ENCODE measurements around the gene HMX2.
A peak's percentile ranks its signal among the peaks of the same experiment; 100 is the strongest.

HMX2 gene, protein sequence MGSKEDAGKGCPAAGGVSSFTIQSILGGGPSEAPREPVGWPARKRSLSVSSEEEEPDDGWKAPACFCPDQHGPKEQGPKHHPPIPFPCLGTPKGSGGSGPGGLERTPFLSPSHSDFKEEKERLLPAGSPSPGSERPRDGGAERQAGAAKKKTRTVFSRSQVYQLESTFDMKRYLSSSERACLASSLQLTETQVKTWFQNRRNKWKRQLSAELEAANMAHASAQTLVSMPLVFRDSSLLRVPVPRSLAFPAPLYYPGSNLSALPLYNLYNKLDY

DNA sequence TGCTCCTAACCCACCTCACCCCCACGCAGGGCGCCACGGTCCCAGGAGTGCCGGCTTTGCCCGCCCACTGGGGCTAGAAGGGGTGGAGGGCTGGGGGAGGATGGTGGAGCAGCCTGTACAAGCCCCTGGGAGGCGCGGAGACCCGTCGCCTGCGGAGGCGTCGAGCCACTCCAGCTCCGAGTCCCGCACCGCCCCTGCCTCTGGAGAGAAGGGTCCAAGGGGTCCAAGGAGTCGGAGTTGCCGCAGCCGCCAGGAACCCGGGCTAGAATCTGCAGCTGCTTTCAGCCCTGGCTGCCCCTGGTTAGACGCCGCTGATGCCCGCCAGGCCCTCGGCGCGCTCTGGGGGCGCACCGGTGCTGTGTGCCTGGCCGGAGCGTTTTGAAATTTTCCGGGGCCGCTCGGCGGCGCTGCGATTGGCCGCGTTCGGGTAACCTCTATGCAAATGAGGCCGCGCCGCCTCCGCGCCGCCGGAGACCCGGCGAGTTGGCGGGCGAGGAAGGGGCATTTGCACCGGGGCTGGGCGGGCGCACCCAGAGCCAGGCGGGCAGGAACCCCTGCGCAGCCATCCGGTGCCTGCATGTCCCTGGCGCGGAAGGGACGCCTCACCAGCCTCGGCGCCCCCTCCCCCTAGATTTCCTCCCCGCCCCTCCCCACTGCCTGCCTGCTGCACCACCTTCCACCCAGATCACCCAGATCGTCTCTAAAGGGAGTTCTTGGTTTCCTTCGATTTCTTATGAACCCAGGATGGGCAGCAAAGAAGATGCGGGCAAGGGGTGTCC, at the start of gene HMX2:
Gene HMX2, plus strand, starts transcription at position 502 of the 779 bp plus-strand sequence. Its CDS starts 243 bp downstream, at position 745.
- DNase-seq = no peak

DNA sequence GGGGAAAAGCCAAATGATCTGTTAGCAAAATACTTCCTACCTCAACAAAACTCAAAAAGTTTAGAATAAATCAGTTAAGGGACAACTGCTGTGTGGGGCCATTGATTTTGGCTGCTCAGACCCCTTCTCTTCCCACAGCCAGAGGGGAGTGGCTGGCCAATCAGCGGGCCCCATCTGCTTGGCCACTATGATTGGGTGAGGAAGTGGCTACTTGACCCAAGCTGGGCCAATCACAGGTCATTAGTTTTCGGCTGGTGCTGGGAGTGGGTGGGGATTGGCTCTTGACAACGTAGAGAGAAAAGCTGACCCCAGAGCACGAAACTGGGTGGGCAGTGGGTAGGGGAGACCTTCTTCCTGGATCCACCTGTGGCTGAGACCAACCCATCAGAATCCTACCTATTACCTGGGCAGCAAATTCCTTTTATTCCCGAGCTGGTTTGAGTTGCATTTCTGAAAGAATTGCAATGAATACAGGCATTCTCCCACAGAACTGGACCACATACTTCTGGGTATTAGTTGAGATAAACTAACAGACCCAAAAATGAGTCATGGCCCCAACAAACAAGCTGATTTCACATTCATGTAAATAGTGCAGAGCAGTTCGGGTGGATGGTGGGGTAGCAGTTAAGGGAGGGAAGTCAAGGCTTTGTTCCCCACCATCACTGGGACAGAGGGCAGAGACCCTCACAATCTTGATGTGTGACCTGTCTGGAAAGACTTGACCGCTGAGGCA, 47.7 kb upstream of the HMX2 start:
- DNase-seq = no peak

DNA sequence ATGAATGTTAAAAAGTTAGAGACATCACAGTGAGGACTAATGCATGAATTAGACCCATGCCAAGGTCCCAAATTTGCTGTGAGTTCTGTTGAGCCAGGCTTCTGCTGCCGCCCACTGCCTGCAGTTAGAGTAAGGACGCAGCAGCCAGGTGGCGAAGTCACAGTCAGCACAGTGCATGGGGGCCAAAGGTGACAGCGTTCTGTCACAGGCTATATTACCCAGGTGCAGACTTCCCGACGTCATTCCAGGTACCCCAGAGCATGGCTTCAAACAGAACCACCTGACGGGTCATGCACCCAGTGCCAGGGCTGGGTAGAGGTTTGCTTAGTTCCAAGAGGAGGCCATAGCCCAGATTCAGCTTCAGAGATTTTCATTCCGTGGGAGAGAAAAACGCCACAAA, 46.1 kb upstream of the HMX2 start:
- DNase-seq = no peak

DNA sequence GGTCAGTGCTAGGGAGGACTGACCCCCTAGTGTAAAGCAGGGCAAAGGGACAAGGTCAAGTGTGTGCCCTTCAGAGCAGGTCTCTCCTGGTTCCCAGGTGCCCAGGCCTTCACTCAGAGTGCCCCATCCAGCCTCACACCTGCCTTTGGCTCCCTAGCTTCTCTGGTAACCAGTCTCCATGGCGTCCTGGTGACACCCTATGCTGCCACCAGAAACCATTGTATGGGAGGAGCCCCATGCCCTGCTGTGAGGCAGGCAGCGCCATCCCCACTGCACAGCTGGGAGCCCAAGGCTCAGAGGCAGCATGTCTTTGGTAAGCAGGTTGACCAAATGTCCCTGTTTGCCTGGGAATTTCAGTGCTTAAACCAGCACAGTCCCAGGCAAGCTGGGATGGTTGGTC, 45.3 kb upstream of the HMX2 start:
- DNase-seq = no peak

DNA sequence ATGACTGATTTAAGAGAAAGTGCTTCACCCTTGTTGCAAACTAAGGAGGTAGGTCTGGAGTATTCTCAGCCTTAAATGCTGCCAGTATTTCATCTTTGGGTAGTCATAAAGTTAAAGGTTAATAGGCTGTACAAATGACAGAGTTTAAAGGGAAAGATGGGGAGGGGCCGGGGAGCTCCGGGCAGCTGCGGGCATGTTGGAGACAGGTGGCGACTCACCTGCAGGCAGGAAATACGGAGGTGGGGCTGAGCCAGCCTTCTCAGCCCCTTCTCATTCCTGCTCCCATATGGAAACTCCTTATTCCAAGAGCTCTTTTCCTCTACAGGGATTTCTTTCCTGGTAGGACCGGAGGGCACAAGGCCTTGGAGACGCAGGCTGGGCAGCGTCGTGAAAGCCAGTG, 44.0 kb upstream of the HMX2 start:
- DNase-seq = no peak

DNA sequence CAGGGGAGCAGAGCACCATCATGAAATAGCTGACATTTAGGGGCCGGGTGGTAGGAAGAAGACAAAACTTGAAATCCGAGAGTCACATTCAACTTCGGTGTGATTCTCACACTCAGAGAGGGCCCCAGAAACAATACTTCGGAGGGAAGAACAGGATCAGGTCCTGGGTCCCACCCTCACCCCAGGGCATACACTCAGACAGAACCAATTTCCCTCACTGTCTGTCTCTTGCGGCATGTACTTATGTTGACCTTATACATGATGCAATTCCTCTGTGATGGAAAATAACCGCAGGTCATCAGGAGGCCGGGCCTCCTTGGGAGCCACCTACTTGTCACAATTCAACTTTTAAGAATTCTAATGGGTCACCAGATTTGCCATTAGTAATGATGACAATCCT, 38.5 kb upstream of the HMX2 start:
- DNase-seq = no peak

DNA sequence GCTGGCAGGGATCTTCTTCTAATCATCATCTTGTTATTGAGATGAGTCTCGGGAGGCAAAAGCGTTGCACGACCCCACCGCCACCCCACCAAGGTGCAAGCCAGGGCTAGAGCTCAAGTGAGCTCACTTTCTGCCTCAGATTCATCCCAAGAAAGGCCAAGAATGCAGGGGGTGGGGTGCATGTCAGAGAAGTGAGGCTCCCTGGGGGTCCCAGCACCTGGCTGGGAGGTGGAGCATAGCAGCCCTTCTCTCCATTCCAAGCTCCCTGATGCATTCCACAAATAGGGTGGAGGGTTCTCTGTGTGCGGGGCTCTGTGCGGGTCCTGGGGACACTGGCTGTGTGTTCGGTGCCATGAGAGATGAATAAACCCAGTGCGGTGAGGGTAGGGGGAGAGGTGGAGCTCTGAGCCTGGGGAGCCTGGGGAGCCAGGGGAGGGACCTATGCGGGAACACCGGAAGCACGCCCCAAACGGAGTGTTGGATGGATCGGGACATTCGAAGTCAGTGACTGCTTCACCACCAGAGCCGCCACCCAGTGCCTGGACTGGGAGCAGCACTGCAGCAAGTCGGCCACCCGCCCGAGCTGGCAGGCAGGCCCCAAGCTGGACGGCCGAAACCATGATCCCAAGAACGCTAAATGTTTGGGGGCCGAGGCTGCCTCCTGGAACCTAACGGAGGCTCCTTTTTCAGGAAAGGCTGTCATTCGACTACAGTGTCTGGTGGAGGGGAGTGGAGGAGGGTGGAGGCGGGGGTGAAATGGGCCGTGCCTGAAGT, 30.1 kb upstream of the HMX2 start:
- DNase-seq = no peak

DNA sequence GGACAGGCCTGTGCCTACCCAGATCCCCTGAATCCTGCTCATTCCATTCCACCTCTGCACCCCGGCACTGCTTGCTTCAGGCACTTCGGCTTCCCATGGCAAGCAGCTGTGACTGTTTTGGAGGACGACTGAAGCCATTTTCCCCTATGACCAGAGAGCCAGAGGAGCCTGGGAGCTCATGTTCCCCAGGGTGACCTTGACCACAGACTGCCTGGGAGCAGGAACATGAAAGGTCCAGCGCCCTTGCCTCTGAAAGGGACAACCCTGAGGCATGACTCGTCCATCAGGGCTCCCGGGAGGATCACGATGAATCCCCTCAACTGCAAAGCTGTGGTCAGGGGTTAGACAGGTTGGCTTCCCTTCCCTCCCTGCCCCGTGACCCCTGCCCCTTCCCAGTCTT, 28.9 kb upstream of the HMX2 start:
- no peak for DNase-seq

DNA sequence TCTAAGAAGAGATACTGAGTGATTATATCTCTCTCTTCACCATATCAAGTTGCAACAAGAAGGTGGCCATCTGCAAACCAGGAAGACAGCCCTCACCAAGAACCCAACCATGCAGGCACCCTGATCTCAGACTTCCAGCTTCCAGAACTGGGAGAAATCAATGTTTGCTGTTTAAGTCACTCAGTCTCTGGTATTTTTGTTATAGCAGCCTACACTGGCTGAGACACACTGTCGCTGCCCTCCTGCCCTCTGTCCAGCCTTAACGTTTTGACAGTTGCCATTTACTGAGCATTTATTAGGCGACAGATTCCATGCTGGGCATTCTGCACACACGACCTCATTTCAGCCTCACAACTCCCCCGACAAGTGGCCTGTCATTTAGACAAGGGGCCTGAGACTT, 21.7 kb upstream of the HMX2 start:
- no peak for DNase-seq

DNA sequence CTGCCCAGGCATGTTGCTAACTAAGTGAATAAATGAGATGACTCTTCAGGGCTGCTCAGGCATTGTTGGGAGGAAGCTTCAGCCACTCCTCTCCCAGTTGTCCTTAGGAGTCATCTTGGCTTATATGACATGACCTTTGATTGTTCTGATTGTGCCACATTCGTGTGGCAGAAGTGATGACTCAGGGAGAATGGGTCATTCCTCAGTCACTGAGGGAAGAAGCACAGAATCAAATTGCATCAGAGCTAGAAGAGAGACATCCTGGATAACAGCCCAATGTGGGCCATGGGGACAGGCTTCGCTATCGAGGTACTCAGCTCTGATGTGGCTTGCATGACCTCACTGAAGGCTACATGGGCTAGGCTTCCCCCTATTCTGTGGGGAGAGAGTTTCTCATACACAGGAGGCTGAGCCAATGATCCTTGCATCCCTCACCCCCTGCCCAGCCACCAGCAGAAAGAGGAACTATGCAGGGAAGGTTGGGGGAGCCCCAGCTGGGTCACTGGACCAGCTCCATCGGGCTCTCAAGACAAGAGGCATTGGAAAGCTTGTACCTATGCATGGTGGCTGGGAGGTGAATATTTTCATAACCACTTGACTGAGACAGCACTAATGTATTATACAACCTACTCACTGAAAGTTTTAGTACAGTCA, 18.2 kb upstream of the HMX2 start:
- DNase-seq = no peak

DNA sequence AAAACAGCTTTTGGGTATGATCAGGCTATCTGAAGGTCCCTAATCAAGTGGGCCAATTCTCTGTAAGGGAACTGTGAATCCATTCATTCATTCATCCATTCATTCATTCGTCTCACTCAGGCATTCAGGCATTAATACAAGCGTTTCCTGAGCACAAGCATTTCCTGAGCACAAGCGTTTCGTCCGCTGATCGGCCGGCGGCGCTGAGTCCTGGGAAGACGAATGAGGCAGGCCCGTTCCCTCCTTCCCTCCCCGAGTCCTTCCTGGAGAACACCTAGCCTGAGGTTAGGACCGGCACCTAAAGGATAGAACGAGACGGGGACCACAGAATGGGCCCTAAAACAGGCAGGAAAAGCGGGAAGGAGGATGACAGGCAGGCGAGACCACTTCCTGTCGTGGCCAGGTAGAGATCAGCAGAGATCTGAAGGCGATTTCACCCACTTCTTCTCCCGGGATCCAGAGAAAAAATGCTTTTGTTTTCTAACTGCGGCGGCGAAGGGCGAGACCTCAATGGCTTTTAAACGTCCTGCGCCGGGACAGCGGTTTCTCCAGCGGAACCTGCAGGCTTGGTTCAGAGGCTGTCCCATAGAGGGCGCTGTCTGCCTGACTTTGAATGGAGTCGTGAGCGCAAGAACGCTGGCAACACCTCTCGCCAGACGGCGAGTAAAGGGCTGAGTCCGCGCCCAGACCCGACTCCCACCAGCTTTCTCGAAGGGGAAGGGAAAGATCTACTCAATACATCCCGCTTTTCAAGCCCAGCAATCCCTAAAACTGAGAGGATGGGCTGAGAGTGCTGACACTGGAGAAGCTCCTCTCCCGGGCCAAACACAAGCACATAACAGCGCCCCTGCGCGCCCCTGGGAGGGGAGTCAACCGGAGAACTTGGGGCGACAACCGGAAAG, 15.1 kb upstream of the HMX2 start:
- DNase-seq = peak; percentile 63 to 89 (median 76)

DNA sequence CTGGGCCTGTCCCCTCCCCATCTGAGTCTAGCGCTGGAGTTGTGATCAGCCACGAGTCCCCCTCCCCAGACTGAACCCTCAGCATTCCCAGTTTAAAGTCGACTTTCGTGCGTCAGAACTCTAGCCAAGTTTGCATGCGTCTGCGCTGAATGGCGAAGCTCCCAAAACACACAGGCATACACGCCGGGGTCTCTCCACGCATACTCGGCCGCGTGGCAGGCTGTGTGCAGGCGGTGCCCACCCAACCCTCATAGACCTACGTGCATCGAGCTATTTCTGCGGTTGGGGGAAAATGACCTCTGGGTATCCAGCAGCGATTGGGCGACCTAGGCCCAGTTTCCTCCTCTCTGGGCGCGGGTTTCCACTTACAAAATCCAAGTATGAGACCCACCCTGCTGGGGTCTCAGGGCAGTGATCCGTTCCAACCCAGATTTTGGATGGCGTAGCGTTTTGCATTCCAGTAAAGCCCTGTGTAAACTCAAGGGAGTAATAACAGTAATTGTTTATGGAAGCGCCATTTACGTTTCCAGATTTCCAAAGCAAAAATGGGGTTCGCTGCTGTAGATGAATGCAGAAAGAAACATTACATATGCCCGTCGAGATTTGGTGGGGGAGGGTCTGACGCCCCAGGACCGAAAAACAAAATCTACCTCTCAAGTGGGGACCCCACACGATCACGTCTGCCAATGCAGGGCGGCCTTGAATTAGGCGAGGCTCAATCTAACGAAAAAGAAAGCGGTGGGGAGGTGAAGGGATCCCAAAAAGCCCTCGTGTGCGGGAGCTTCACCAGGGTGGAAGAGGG, 14.2 kb upstream of the HMX2 start:
- no peak for DNase-seq

DNA sequence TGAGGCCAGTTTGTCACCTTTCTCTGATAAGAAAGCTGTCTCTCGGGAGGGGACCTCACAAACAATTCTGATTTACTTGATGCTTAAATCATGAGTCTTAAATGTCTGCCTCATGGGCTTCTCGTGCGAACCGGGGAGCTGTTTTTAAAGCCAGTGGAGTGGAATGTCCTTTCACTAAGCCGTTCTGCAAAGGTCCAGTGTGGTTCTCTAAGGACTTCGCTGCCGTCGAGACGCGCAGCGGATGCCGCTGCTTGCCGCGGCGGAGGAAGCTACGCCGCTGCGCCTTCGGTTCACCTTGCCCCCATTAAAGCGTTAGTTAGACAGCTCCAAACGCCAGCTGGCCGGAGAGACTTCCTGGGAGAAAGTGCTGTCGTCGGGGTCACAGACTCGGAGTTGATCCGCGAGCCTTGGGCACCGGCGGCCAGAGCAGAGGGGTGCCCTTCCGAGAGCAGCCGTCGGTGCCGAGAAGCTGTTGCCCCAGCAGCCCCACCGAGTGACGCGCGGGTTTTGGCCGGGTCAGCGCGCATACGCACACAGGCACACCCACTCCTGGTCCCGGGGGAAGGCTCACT, 13.5 kb upstream of the HMX2 start:
- DNase-seq = no peak

DNA sequence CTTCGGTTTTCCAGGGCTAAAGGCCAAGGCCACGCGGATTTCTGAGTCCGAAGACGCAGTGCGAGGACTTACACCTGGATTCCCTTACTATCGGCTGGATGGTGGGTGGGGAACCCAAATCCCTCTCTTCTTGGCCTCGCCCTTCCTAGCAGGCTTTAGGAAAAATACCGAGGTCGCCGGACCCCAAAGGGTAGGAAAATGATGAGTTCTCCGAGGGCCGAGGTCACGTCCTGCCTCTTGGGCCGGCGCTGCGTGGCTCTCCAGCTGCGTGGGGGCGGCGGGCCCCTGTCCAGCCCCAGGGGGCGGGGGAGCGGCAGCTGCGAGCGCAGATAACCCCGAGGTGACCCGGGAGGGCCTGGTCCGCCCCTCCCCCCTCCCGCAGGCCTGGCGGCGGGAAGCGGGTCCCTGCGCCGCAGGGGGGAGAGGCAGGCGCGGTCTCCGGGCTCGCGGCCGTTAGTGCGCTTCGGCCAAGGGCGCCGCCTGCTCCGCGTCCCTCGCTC, 13.0 kb upstream of the HMX2 start:
- DNase-seq = no peak

DNA sequence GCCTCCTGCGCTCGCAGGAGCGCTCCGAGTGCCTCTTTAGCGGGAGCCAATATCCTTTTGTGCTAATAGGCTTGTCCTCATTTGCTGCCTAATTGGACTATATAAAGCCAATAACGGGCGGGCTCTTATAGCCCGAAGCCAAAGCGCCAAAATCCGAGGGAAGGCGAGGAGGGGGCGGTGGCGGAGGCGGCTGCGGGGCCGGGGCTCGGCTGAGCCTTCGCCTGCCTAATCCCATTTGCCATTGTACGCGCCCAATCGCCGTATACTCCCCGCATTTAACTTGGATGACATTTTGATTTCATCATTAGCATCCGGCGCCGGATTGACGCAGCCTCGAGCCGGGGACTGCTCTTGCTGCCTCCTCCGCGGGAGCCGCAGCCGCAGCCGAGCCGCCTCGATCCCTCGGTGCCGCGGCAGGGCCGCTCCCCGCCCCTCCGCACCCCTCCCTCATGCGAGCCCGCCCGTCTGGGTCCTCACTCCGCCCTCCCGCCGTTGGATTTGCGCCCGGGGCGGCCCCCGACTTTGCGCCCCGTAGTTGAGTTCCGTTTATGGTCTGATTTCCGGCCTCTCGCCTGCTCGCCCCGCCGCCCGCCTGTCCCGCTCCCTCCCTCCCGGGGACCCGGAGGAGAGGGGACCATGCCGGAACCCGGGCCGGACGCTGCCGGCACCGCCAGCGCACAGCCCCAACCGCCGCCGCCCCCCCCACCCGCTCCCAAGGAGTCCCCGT, 12.4 kb upstream of the HMX2 start, which contains the start of gene HMX3:
Gene HMX3, plus strand, starts transcription at position 556 of the 727 bp plus-strand sequence. Its CDS starts 81 bp downstream, at position 637.
- no peak for DNase-seq

DNA sequence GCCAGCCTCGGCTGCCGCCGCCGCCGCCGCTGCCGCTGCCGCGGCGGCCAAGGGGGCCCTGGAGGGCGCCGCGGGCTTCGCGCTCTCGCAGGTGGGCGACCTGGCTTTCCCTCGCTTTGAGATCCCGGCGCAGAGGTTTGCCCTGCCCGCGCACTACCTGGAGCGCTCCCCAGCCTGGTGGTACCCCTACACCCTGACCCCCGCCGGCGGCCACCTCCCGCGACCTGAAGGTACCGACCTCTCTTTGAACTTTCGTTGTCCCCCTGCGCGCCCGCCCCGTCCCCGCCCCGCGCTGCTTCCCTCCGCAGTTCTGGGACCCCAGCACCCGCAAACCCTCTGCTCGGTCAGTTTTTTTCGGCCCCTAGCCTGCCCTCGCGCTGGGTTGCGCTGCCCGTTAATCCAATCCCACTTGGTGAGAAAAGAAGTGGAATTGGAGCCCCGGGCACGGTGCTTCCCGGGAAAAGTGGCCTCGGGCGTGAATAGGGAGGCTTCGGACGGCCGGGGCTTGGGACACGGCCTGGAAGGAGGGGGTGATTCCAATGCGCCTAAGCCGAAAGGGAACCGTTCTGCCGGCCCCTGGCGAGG, 11.6 kb upstream of the HMX2 start:
- no peak for DNase-seq

DNA sequence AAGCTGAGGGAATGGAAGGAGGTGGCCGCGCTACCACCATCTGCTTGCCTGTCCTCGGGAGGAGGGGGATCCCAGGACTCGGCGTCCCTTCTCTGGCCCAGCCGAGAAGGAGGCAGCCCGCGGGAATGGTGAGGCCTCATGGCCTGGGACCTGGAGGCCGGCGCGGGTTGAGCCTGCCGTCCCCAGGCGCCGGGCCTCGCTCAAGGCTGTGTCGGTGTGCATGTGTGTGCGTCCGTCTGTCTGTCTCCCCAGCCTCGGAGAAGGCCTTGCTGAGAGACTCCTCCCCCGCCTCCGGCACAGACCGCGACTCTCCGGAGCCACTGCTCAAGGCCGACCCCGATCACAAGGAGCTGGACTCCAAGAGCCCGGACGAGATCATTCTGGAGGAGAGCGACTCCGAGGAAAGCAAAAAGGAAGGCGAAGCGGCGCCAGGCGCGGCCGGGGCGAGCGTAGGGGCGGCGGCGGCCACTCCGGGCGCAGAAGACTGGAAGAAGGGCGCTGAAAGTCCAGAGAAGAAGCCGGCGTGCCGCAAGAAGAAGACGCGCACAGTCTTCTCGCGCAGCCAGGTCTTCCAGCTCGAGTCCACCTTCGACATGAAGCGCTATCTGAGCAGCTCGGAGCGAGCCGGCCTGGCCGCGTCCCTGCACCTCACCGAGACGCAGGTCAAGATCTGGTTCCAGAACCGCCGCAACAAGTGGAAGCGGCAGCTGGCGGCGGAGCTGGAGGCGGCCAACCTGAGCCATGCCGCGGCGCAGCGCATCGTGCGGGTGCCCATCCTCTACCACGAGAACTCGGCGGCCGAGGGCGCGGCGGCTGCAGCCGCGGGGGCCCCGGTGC, 10.9 kb upstream of the HMX2 start:
- no peak for DNase-seq

DNA sequence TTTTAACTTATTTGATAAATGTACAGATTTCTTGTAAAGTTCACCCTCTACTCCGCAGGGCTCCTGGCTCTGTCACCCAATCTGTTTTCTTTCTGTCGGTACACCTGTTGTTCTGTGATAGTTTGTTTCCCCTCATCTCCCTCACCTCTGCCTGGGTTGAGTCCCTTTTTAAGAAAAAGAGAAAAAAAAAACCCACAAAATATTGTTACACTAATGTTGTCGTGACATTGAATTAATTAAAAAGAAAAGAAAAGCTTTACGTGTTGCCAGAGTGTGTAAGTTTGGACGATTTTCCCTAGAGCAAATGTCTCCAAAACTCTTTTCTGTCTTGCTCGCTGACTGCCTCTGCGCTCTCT, 8.8 kb upstream of the HMX2 start:
- no peak for DNase-seq

Data from activated CD4-positive, CD25-positive, alpha-beta regulatory T cell (primary cell).